GM18507 (cell line): ENCODE measurements around the gene KCNH1.

Source experiments
- DNase-seq: peaks from one replicate; pipeline ENCODE4 v3.0.0; 2011; ENCODE audit warnings: low read depth; ENCODE audit not compliant: insufficient read length; ENCODE audit errors: extremely low spot score
- FAIRE-seq: peaks from 2 replicates; lab custom pipeline; 2011; peaks lifted over from hg19 to GRCh38; lab: Jason Lieb, UNC

KCNH1 gene

GRCh38 chr1:210645582-210646257 lies 488.2 kb downstream of the KCNH1 start:
- no peak for FAIRE-seq
- no peak for DNase-seq

- no peak for FAIRE-seq
Observed at GRCh38 chr1:210641582-210641981, 492.4 kb downstream of the KCNH1 start.

GRCh38 chr1:210635108-210635507 lies 498.8 kb downstream of the KCNH1 start:
- FAIRE-seq (no peak), DNase-seq (no peak)

More at GRCh38 chr1:210641582-210641981, 492.4 kb downstream of the KCNH1 start:
- DNase-seq, result no peak

GRCh38 chr1:210633636-210634035 lies 500.3 kb downstream of the KCNH1 start:
- FAIRE-seq (no peak), DNase-seq (no peak)

- DNase-seq (no peak), FAIRE-seq (no peak)
Observed at GRCh38 chr1:210633140-210633539, 500.8 kb downstream of the KCNH1 start.

GRCh38 chr1:210631399-210631798 lies 502.5 kb downstream of the KCNH1 start:
- FAIRE-seq (no peak), DNase-seq (no peak)

- no peak for FAIRE-seq
- DNase-seq, result no peak
Observed at GRCh38 chr1:210629276-210629675, 504.7 kb downstream of the KCNH1 start.

GRCh38 chr1:210627755-210628154 lies 506.2 kb downstream of the KCNH1 start:
- no peak for FAIRE-seq
- DNase-seq, result no peak
